Neural progenitor cell (in vitro differentiated cells): ENCODE data around the gene ZCWPW1.
"Not testable (repeated sequence)": the region's sequence is repeated elsewhere in the genome, so short reads cannot be mapped to it uniquely, and the experiment has no call there.

Source experiments
- CTCF ChIP-seq: fragments of 200-600 bp; sonication (generic); IDR thresholded peaks from 2 replicates; pipeline ENCODE4 v1.5.1; 2017; ENCODE audit warnings: antibody characterized with exemption, mild to moderate bottlenecking
- EZH2phosphoT487 ChIP-seq: fragments of 200-600 bp; sonication (generic); IDR thresholded peaks from 2 replicates; pipeline ENCODE4 v1.6.1; 2017; ENCODE audit warnings: antibody characterized with exemption

DNA sequence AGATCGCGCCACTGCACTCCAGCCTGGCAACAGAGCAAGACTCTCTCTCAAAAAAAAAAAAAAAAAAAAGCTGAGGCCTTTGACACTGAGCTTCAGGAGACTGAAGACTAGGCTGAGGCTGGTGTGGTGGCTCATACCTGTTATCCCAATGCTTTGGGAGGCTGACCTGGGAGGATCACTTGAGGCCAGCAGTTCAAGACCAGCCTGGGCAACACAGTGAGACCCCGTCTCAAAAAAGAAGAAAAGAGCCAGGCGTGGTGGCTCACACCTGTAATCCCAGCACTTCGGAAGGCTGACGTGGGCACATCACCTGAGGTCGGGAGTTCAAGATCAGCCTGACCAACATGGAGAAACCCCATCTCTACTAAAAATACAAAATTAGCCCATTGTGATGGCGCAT lies 18.9 kb upstream of the ZCWPW1 start:
- TF ChIP-seq CTCF, EZH2phosphoT487: not testable (repeated sequence)
